GM12878 (cell line): ENCODE results near the gene PLCG1. TPM values are rescaled to one million over a fixed set of nuclear protein-coding genes. Genes with fewer than 3 reads are reported as not detected.

Source experiments
- ATAC-seq: fragments of 200-7000 bp; cut with Tn5 transposase; 3 replicates; pipeline ENCODE4 v1.9.1; 2020; ENCODE audit warnings: mild to moderate bottlenecking, moderate library complexity
- BruUV-seq: library from RNA; stranded (reverse); fragments of 400-500 nt; replicated peaks from 2 replicates; lab custom pipeline; 2021; lab: Mats Ljungman, UMichigan
- CTCF ChIA-PET: fragments of 300-600 bp; sonication (Branson Sonifier 250); formaldehyde crosslinking; extraction: SDS; loops from one replicate; lab custom pipeline; 2021; ENCODE audit warnings: inconsistent platforms; lab: Yijun Ruan, JAX
- POLR2A ChIA-PET: fragments of 350-600 bp; formaldehyde crosslinking; extraction: SDS; loops from one replicate; lab custom pipeline; 2021; ENCODE audit warnings: inconsistent platforms; lab: Charles Lee
- RAD21 ChIA-PET: fragments of 300-600 bp; sonication (Branson Sonifier 250); formaldehyde crosslinking; loops from one replicate; lab custom pipeline; 2023; ENCODE audit warnings: antibody characterized with exemption; ENCODE audit not compliant: unreplicated experiment; lab: Charles Lee
- SMC1A ChIA-PET: fragments of 300-600 bp; sonication (Branson Sonifier 250); formaldehyde crosslinking; loops from one replicate; lab custom pipeline; 2023; ENCODE audit not compliant: unreplicated experiment, uncharacterized antibody; lab: Charles Lee
- DNase-seq: peaks from one replicate; pipeline ENCODE4 v3.0.0-alpha.2; 2011; ENCODE audit warnings: low read depth, low spot score
- FAIRE-seq: peaks from 3 replicates; lab custom pipeline; 2011; peaks lifted over from hg19 to GRCh38; lab: Jason Lieb, UNC
- H2AFZ ChIP-seq: 2 replicates; pipeline ENCODE4 v1.6.0; 2011; ENCODE audit warnings: low read depth, low read length, control low read depth; ENCODE audit not compliant: control insufficient read depth
- H3K27ac ChIP-seq: 2 replicates; pipeline ENCODE4 v1.5.1; 2011; ENCODE audit warnings: control low read depth; ENCODE audit not compliant: control insufficient read depth, insufficient read depth
- H3K27me3 ChIP-seq, 2 experiments: replicated peaks in 1 of 2; 2 replicates each; pipeline versions ENCODE4 v1.6.0 to v1.6.1; 2011; ENCODE audit warnings: low read length in 1 of 2; ENCODE audit not compliant: control insufficient read depth in 2 of 2, insufficient read depth in 2 of 2
- H3K36me3 ChIP-seq, 2 experiments: 2 replicates each; pipeline ENCODE4 v1.5.1; 2011; ENCODE audit warnings: low read length in 1 of 2; ENCODE audit not compliant: control insufficient read depth in 2 of 2, insufficient read depth in 2 of 2
- H3K4me1 ChIP-seq: 2 replicates; pipeline ENCODE4 v1.6.1; 2011; ENCODE audit warnings: mild to moderate bottlenecking, low read length, moderate library complexity, mixed read lengths; ENCODE audit not compliant: control insufficient read depth, insufficient read depth
- H3K4me2 ChIP-seq: 2 replicates; pipeline ENCODE4 v1.6.0; 2011; ENCODE audit warnings: control low read depth; ENCODE audit not compliant: control insufficient read depth, insufficient read depth
- H3K4me3 ChIP-seq: fragments of 200-600 bp; sonication (generic); 2 replicates; pipeline ENCODE4 v1.5.1; 2016
- H3K79me2 ChIP-seq: 2 replicates; pipeline ENCODE4 v1.6.0; 2011; ENCODE audit warnings: low read length; ENCODE audit not compliant: control insufficient read depth, insufficient read depth
- H3K9ac ChIP-seq: 2 replicates; pipeline ENCODE4 v1.8.0; 2011; ENCODE audit warnings: low read length, control low read depth, mixed read lengths; ENCODE audit not compliant: control insufficient read depth, insufficient read depth
- H3K9me3 ChIP-seq: replicated peaks from 3 replicates; pipeline ENCODE4 v1.5.1; 2011; ENCODE audit warnings: mild to moderate bottlenecking, low read length; ENCODE audit not compliant: control insufficient read depth, insufficient read depth
- H4K20me1 ChIP-seq: 2 replicates; pipeline ENCODE4 v1.6.0; 2011; ENCODE audit not compliant: control insufficient read depth, insufficient read depth
- BACH1 ChIP-seq: fragments of 450-650 bp; IDR thresholded peaks from 2 replicates; pipeline ENCODE4 v1.6.1; 2017; ENCODE audit warnings: mild to moderate bottlenecking, borderline replicate concordance
- BCLAF1 ChIP-seq: fragments of 450-650 bp; IDR thresholded peaks from 2 replicates; pipeline ENCODE4 v1.6.1; 2017; ENCODE audit warnings: antibody characterized with exemption, mild to moderate bottlenecking, moderate library complexity
- CBX5 ChIP-seq: sonication (generic); IDR thresholded peaks from 2 replicates; pipeline ENCODE4 v1.6.1; 2016; ENCODE audit warnings: low read depth, moderate library complexity, mild to moderate bottlenecking, inconsistent platforms
- ESRRA ChIP-seq: IDR thresholded peaks from 2 replicates; pipeline ENCODE4 v1.6.1; 2012; ENCODE audit warnings: mild to moderate bottlenecking, low read length, improper control_type of control experiment
- EZH2 ChIP-seq: IDR thresholded peaks from 2 replicates; pipeline ENCODE4 v1.6.1; 2012; ENCODE audit warnings: low read depth, mild to moderate bottlenecking, control low read depth, inconsistent platforms, low read length, borderline replicate concordance; ENCODE audit not compliant: control insufficient read depth
- GABPA ChIP-seq: IDR thresholded peaks from 2 replicates; pipeline ENCODE4 v1.6.1; 2014; ENCODE audit warnings: antibody characterized with exemption, low read depth, mild to moderate bottlenecking, inconsistent platforms
- MEF2B ChIP-seq: fragments of 450-650 bp; IDR thresholded peaks from 2 replicates; pipeline ENCODE4 v1.6.1; 2018; ENCODE audit warnings: mild to moderate bottlenecking, moderate library complexity; ENCODE audit not compliant: partially characterized antibody, poor library complexity, severe bottlenecking
- MYC ChIP-seq: IDR thresholded peaks from 2 replicates; pipeline ENCODE4 v1.6.1; 2011; ENCODE audit warnings: mild to moderate bottlenecking, low read length, moderate library complexity, inconsistent platforms; ENCODE audit not compliant: insufficient read depth, insufficient replicate concordance, insufficient read length, severe bottlenecking
- NBN ChIP-seq: fragments of 450-650 bp; IDR thresholded peaks from 2 replicates; pipeline ENCODE4 v1.6.1; 2016
- NFIC ChIP-seq: IDR thresholded peaks from 2 replicates; pipeline ENCODE4 v1.6.1; 2012; ENCODE audit warnings: low read depth, mild to moderate bottlenecking, inconsistent platforms, low read length, moderate library complexity
- PML ChIP-seq: IDR thresholded peaks from 2 replicates; pipeline ENCODE4 v1.6.1; 2012; ENCODE audit warnings: low read length, inconsistent platforms
- RAD21 ChIP-seq: IDR thresholded peaks from 2 replicates; pipeline ENCODE4 v1.6.1; 2011; ENCODE audit warnings: mild to moderate bottlenecking, low read depth, low read length, moderate library complexity; ENCODE audit not compliant: insufficient read depth
- RFX5 ChIP-seq: IDR thresholded peaks from 2 replicates; pipeline ENCODE4 v1.6.1; 2011; ENCODE audit warnings: low read depth, low read length, improper control_type of control experiment
- SIN3A ChIP-seq: IDR thresholded peaks from 2 replicates; pipeline ENCODE4 v1.6.1; 2012; ENCODE audit warnings: low read depth, low read length, improper control_type of control experiment
- SMC3 ChIP-seq: IDR thresholded peaks from 2 replicates; pipeline ENCODE4 v1.6.1; 2011; ENCODE audit warnings: low read length, improper control_type of control experiment, borderline replicate concordance
- WRNIP1 ChIP-seq: IDR thresholded peaks from 2 replicates; pipeline ENCODE4 v1.6.1; 2011; ENCODE audit warnings: low read depth, low read length, improper control_type of control experiment, borderline replicate concordance
- ZNF217 ChIP-seq: fragments of 450-650 bp; IDR thresholded peaks from 2 replicates; pipeline ENCODE4 v1.6.1; 2017; ENCODE audit warnings: antibody characterized with exemption, mild to moderate bottlenecking
- ZNF24 ChIP-seq: fragments of 450-650 bp; IDR thresholded peaks from 2 replicates; pipeline ENCODE4 v1.6.1; 2017; ENCODE audit warnings: antibody characterized with exemption, mild to moderate bottlenecking
- ZNF622 ChIP-seq: fragments of 450-650 bp; IDR thresholded peaks from 2 replicates; pipeline ENCODE4 v1.6.1; 2017; ENCODE audit warnings: mild to moderate bottlenecking, inconsistent platforms
- WGBS: methylation state at CpG from one replicate; pipeline ENCODE4 v1.1.6; 2016; ENCODE audit warnings: low lambda C conversion rate; ENCODE audit not compliant: insufficient replicate concordance, insufficient coverage; ENCODE audit errors: missing lambda C conversion rate; 5-methylcytosine and 5-hydroxymethylcytosine counted together
- in situ Hi-C: fragments of 300-500 bp; cut with MboI; formaldehyde crosslinking; loops from 9 replicates; pipeline ENCODE4 v1.14.3; 2018; ENCODE audit warnings: mixed read lengths
- intact Hi-C: fragments of 100-400 bp; cut with micrococcal nuclease; formaldehyde crosslinking; loops from one replicate; pipeline ENCODE4 v1.14.2; 2022; ENCODE audit not compliant: unreplicated experiment
- polyA plus RNA-seq, 11 experiments: library from polyadenylated mRNA; depleted of rRNA in 4 of 11; unstranded in 6 of 11; stranded (reverse) in 5 of 11; fragments of >200 nt; fragmentation: Nextera tagmentation in 4 of 11; fragmentation: Illumina TruSeq in 1 of 11; extraction: Ambion mirVana in 4 of 11; extraction: Trizol in 1 of 11; gene quantifications; 1 replicate in 1 of 11; 2 replicates in 10 of 11; pipeline versions ENCODE4 v1.2.1 to v1.2.3, GENCODE V29; 2011 to 2016; ENCODE audit warnings: inconsistent platforms in 2 of 11, missing spikeins in 2 of 11, low read depth in 1 of 11
- total RNA-seq, 4 experiments: library from RNA; depleted of rRNA in 3 of 4; stranded (reverse); fragments of >200 nt in 3 of 4; fragmentation: Illumina TruSeq in 1 of 4; extraction: Trizol in 1 of 4; gene quantifications; 2 replicates each; pipeline versions ENCODE4 v1.2.1 to v1.2.3, GENCODE V29; 2013 to 2021

Gene PLCG1
- total and polyA plus RNA-seq, 10 of the 15 experiments (the other 5 are each of a cell fraction or from before 2014, with no cell fraction given): 2.6 to 114 (median 45.3) TPM

GRCh38 chr20:41221614-41222218 is 84.4 kb downstream of the PLCG1 start:
- no peak overlapping the region for H3K4me2 ChIP-seq
- ChIA-PET POLR2A (interaction anchor here (0.5 kb wide), 1 partner anchor 45 kb away, joined by 6 read pairs; no protein-coding TSS in a partner anchor), SMC1A (no interaction called here), CTCF (interaction anchor here (0.5 kb wide), 1 partner anchor 164 kb away, joined by 3 read pairs; no protein-coding TSS in a partner anchor), RAD21 (no interaction called here)
- H3K27ac ChIP-seq: no peak overlapping the region
- no TSS peak for BruUV-seq
- H4K20me1 ChIP-seq: no peaks in the 10 kb centered on the region
- H2AFZ ChIP-seq: no peak overlapping the region
- H3K79me2 ChIP-seq: no peaks in the 10 kb centered on the region
- no peak for FAIRE-seq
- no peaks in the 10 kb centered on the region for H3K4me1 ChIP-seq
- H3K36me3 ChIP-seq: no peaks in the 10 kb centered on the region
- no peaks in the 10 kb centered on the region for H3K9me3 ChIP-seq
- H3K4me3 ChIP-seq: no peak overlapping the region
- H3K27me3 ChIP-seq: no peaks in the 10 kb centered on the region
- WGBS: 95% methylated on average over 5 of the region's 5 CpGs
- intact Hi-C loops: no loop called here
- DNase-seq: no peak
- no peak overlapping the region for H3K9ac ChIP-seq
- no peak for ATAC-seq
- TF ChIP-seq RAD21: no peak
- TF ChIP-seq ZNF24: no peak
- TF ChIP-seq MEF2B: no peak
- TF ChIP-seq ESRRA: no peak
- no peak for TF ChIP-seq SIN3A
- TF ChIP-seq ZNF217: no peak
- TF ChIP-seq BACH1: no peak
- TF ChIP-seq NBN: no peak
- TF ChIP-seq MYC: no peak
- no peak for TF ChIP-seq CBX5
- TF ChIP-seq ZNF622: no peak
- TF ChIP-seq GABPA: no peak
- TF ChIP-seq NFIC: no peak
- TF ChIP-seq EZH2: no peak
- TF ChIP-seq WRNIP1: no peak
- TF ChIP-seq SMC3: no peak
- no peak for TF ChIP-seq BCLAF1
- no peak for TF ChIP-seq PML
- TF ChIP-seq RFX5: no peak
- TF ChIP-seq, all 136 proteins: peak for 0
- in situ Hi-C loops: no loop called here
